Measurements from ENCODE around the gene BAHCC1.

DNA sequence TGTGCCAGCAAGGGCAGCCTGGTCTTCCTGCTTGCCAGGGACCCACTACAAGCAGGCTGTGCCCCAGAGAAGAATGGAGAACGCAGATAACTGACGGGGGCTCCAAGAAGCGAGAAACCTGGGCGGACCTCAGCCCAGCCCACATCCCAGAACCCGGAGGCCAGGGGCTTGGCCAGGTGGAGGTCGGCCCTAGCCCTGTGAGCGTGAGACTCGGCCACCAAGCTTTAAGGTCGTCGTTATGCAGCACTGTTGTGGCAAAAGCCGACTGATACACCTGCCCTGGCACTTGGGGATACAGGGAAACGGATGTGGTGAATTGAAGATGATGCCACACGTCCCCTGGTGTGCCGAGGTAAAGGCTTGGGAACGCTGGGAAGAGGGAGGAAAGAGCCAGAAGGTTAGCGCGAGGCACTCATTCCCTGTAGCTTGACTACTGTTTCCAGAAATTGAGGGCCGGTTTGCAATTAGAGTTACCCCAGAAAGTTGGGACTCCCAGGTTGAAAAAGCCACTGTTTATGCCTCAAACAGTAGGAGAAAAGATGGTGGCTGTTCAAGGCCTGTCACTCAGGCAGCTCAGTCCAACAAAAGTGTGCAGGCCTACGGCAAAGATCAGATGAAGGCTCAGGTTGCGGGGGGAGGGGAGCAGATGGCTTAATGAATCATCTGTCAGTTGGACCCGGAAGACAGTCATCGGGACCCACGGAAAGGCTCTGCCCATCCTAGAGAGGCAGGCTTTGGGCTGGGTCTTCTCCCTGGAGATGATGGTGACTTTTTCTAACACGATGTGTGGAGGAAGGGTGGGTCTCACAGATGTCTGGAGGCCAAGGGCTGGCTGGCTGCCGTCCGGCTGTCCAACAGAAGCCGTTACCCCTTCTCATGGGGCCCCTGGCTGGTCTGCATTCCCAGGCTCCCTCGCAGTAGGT lies 45.6 kb upstream of the BAHCC1 start:
- TF ChIP-seq ZNF121 (CRISPR knock-in tag; IDR thresholded peaks at IDR 0.05) (no peak), ZNF138 (CRISPR knock-in tag; conservative IDR thresholded peaks at IDR 0.05) (no peak)
